Lung (tissue), 12 donors: ENCODE measurements around the gene CPTP. TPM values are rescaled to one million over a fixed set of nuclear protein-coding genes. Genes with fewer than 3 reads are reported as not detected.
A peak's percentile ranks its signal among the peaks of the same experiment; 100 is the strongest.

Source experiments
- ATAC-seq: fragments of 200-7000 bp; cut with Tn5 transposase; one replicate; pipeline ENCODE4 v1.9.1; 2020; ENCODE audit warnings: moderate number of reproducible peaks; ENCODE audit not compliant: insufficient read depth, low FRiP score
- DNase-seq, 3 donors: peaks; one replicate each; pipeline ENCODE4 v3.0.0-alpha.2; 2013 to 2017
- H3K27ac ChIP-seq, 2 donors: one replicate each; pipeline ENCODE4 v1.5.1; 2013; ENCODE audit warnings: mild to moderate bottlenecking in 2 of 2, moderate library complexity in 2 of 2, control low read depth in 1 of 2, inconsistent platforms in 1 of 2, low read depth in 1 of 2, low read length in 1 of 2
- H3K27me3 ChIP-seq, 3 donors: one replicate each; pipeline ENCODE4 v1.5.1; 2013; ENCODE audit warnings: low read length in 2 of 3; ENCODE audit not compliant: control insufficient read depth in 3 of 3, insufficient read depth in 3 of 3
- H3K36me3 ChIP-seq, 4 donors: one replicate each; pipeline ENCODE4 v1.5.1; 2013; ENCODE audit warnings: low read length in 4 of 4, mild to moderate bottlenecking in 1 of 4, moderate library complexity in 1 of 4; ENCODE audit not compliant: control insufficient read depth in 4 of 4, insufficient read depth in 4 of 4
- H3K4me1 ChIP-seq, 5 donors: one replicate each; pipeline ENCODE4 v1.5.1; 2013; ENCODE audit warnings: low read length in 5 of 5, mild to moderate bottlenecking in 2 of 5, moderate library complexity in 1 of 5; ENCODE audit not compliant: control insufficient read depth in 5 of 5, insufficient read depth in 5 of 5
- H3K4me3 ChIP-seq: one replicate; pipeline ENCODE4 v1.5.1; 2013; ENCODE audit warnings: mild to moderate bottlenecking, control low read depth, moderate library complexity
- H3K9ac ChIP-seq, 2 donors: one replicate each; pipeline ENCODE4 v1.5.1; 2013; ENCODE audit warnings: low read length in 2 of 2, control low read depth in 1 of 2; ENCODE audit not compliant: insufficient read depth in 1 of 2
- H3K9me3 ChIP-seq, 4 donors: one replicate each; pipeline ENCODE4 v1.5.1; 2013; ENCODE audit warnings: low read length in 3 of 4, mild to moderate bottlenecking in 1 of 4, moderate library complexity in 1 of 4; ENCODE audit not compliant: control insufficient read depth in 4 of 4, insufficient read depth in 3 of 4
- CTCF ChIP-seq: IDR thresholded peaks from 2 replicates; pipeline ENCODE4 v1.5.1; 2012; ENCODE audit warnings: mild to moderate bottlenecking; ENCODE audit errors: control extremely low read depth, extremely low read depth
- WGBS, 2 donors: extraction: QIAGEN DNeasy Blood & Tissue Kit; methylation state at CpG; one replicate each; pipeline ENCODE4 v1.1.7; 2013; 5-methylcytosine and 5-hydroxymethylcytosine counted together
- polyA plus RNA-seq, 2 donors: library from polyadenylated mRNA; stranded (reverse); fragments of 200-250 nt; gene quantifications; one replicate each; pipeline ENCODE4 v1.2.1, GENCODE V29; 2013
- total RNA-seq, 2 donors: library from RNA; depleted of rRNA in 1 of 2; stranded (reverse); fragments of >200 nt in 1 of 2; gene quantifications; one replicate each; pipeline ENCODE4 v1.2.1, GENCODE V29; 2014 to 2021
- donor health status: control.
- donor health status: control.
- donor health status: Bipolar disorder and iron deficiency.
- donor health status: healthy.
- donor health status: DM: yes; HTN: yes; CAD: no.

Gene CPTP
- total and polyA plus RNA-seq, 4 donors = 10.9 to 32.0 (median 19.2) TPM

- peaks cover 0 to 2% (median 0%) of the 10 kb centered on the region in 5 donors for H3K4me1 ChIP-seq
- no peak overlapping the region for H3K4me3 ChIP-seq
- DNase-seq (no peak), ATAC-seq (peak; percentile 30)
- H3K9me3 ChIP-seq = peaks cover 0 to 2% (median 0%) of the 10 kb centered on the region in 4 donors
- H3K27me3 ChIP-seq = no peaks in the 10 kb centered on the region
- WGBS, 2 donors = 51 to 65% methylated on average over 24 to 26 of the region's 26 CpGs
- no peak overlapping the region for H3K27ac ChIP-seq
- no peak overlapping the region for H3K9ac ChIP-seq
- no peak for TF ChIP-seq CTCF
- H3K36me3 ChIP-seq = no peaks in the 10 kb centered on the region
Observed at GRCh38 chr1:1281533-1282321, 42.9 kb upstream of the CPTP start.

DNA sequence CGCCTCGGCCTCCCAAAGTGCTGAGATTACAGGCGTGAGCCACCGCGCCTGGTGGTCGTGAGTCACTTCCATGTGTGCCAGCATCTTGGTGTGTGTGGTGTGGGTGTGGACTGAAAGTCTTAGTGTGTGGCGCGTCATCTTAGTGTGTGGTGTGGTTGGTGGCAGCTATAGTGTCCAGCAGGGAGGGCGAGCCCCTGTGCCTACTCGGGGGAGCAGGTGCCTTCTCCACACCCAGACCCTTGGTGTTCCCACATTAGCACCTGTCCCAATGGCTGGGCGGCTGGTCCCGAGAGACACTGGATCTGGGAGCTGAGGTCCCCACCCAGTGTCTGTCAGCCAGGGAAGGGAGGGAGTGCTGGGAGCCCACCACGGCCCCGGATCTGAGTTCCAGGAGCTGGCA, 41.6 kb upstream of the CPTP start:
- Histone ChIP-seq H3K4me3 (no peak overlapping the region), H3K4me1 (peaks cover 0 to 2% (median 0%) of the 10 kb centered on the region in 5 donors), H3K9ac (no peak overlapping the region), H3K27ac (no peak overlapping the region), H3K9me3 (peaks cover 0 to 2% (median 0%) of the 10 kb centered on the region in 4 donors), H3K27me3 (peaks cover 0 to 6% (median 0%) of the 10 kb centered on the region in 3 donors), H3K36me3 (no peaks in the 10 kb centered on the region)
- WGBS, 2 donors = 81 to 83% methylated on average over 14 of the region's 14 CpGs
- DNase-seq (no peak), ATAC-seq (no peak)
- no peak for TF ChIP-seq CTCF

GRCh38 chr1:1283821-1284220, 40.8 kb upstream of the CPTP start:
- H3K9me3 ChIP-seq = peaks cover 0 to 2% (median 0%) of the 10 kb centered on the region in 4 donors
- no peak overlapping the region for H3K4me3 ChIP-seq
- no peak for TF ChIP-seq CTCF
- ATAC-seq (no peak), DNase-seq (no peak)
- H3K9ac ChIP-seq = no peak overlapping the region
- H3K27ac ChIP-seq = no peak overlapping the region
- H3K36me3 ChIP-seq = no peaks in the 10 kb centered on the region
- WGBS, 2 donors = 13 to 27% methylated on average over 7 to 8 of the region's 9 CpGs
- peaks cover 0 to 2% (median 0%) of the 10 kb centered on the region in 5 donors for H3K4me1 ChIP-seq
- H3K27me3 ChIP-seq = peaks cover 0 to 6% (median 0%) of the 10 kb centered on the region in 3 donors
